Measurements from ENCODE around the gene HOXC12. TPM values are rescaled to one million over a fixed set of nuclear protein-coding genes. Genes with fewer than 3 reads are reported as not detected.

HOXC12 gene
- total RNA-seq, 1 experiment from 2014 or later, result 5.1 TPM

- Histone ChIP-seq H3K4me1 (ENCODE audit: control insufficient read depth, insufficient read depth, low read length) (peaks cover 17% of the 10 kb centered on the region), H3K27ac (ENCODE audit: low read length) (peak overlapping the region; percentile 99), H3K4me3 (ENCODE audit: low read depth in 2 of 2, low read length in 2 of 2) (peak overlapping the region; percentile 66 to 67), H3K27me3 (ENCODE audit: control insufficient read depth, insufficient read depth, low read length) (no peaks in the 10 kb centered on the region), H3K36me3 (ENCODE audit: control insufficient read depth, insufficient read depth, low read length) (no peaks in the 10 kb centered on the region), H3K9me3 (ENCODE audit: control insufficient read depth, insufficient read depth, low read depth, low read length) (no peaks in the 10 kb centered on the region)
- intact Hi-C loops (cut with micrococcal nuclease; ENCODE audit: unreplicated experiment) (no loop called here), in situ Hi-C loops (cut with HindIII; ENCODE audit: low pct_unique_long_range_greater_than_20kb, low sequenced_read_pairs) (no loop called here)
- no peak for DNase-seq (ENCODE audit: low read depth, low spot score)
- BruUV-seq (replicated peaks), result no TSS peak
- CTCF ChIA-PET, result interaction anchor here (0.6 to 1.2 kb wide), 6 partner anchors 12 to 232 kb away, joined by 3 to 14 read pairs (median 8); partner anchors contain the start of gene HOXC9
- POLR2A ChIA-PET, result interaction anchor here (1.0 to 1.6 kb wide), 2 partner anchors 10 to 14 kb away, joined by 5 to 16 read pairs; partner anchors contain the start of gene HOXC9
- no peak for TF ChIP-seq CTCF (IDR thresholded peaks at IDR 0.05)
- no peak for TF ChIP-seq REST (IDR thresholded peaks at IDR 0.05; ENCODE audit: insufficient read depth in 1 of 2, low read depth in 2 of 2, low read length in 1 of 2)
- TF ChIP-seq TCF7L2 (IDR thresholded peaks at IDR 0.05; ENCODE audit: low read depth, low read length), result no peak
- TF ChIP-seq POLR2AphosphoS5 (IDR thresholded peaks at IDR 0.05; ENCODE audit: low read depth, low read length), result no peak
- TF ChIP-seq SIN3A (IDR thresholded peaks at IDR 0.05; ENCODE audit: borderline replicate concordance, insufficient read depth, low read depth, low read length), result no peak
- ATAC-seq, result no peak
These were observed 30.9 kb downstream of the HOXC12 start for GRCh38 chr12:53985692-53985993.

GRCh38 chr12:53985994-53986685, 31.4 kb downstream of the HOXC12 start:
- intact Hi-C loops (cut with micrococcal nuclease; ENCODE audit: unreplicated experiment), result no loop called here
- ChIA-PET POLR2A (interaction anchor here (0.6 to 1.6 kb wide), 5 partner anchors 13 to 206 kb away, joined by 3 to 7 read pairs (median 5); partner anchors contain the start of gene HOXC9), CTCF (interaction anchor here (0.8 kb wide), 1 partner anchor 232 kb away, joined by 3 read pairs; no protein-coding TSS in a partner anchor)
- H3K27ac ChIP-seq (ENCODE audit: low read length), result peak overlapping the region; percentile 99
- H3K27me3 ChIP-seq (ENCODE audit: control insufficient read depth, insufficient read depth, low read length), result no peaks in the 10 kb centered on the region
- no peak; the same call in 1 of the 2 replicates for TF ChIP-seq SIN3A (IDR thresholded peaks at IDR 0.05; ENCODE audit: borderline replicate concordance, insufficient read depth, low read depth, low read length)
- TF ChIP-seq REST (IDR thresholded peaks at IDR 0.05; ENCODE audit: insufficient read depth in 1 of 2, low read depth in 2 of 2, low read length in 1 of 2), result no peak; a peak in 1 of 4 replicates
- TF ChIP-seq CTCF (IDR thresholded peaks at IDR 0.05), result no peak
- TF ChIP-seq POLR2AphosphoS5 (IDR thresholded peaks at IDR 0.05; ENCODE audit: low read depth, low read length), result no peak; the same call in none of the 2 replicates
- TF ChIP-seq TCF7L2 (IDR thresholded peaks at IDR 0.05; ENCODE audit: low read depth, low read length), result no peak
- H3K4me3 ChIP-seq (ENCODE audit: low read depth in 2 of 2, low read length in 2 of 2), result peak overlapping the region; percentile 66 to 67
- peaks cover 12% of the 10 kb centered on the region for H3K4me1 ChIP-seq (ENCODE audit: control insufficient read depth, insufficient read depth, low read length)
- in situ Hi-C loops (cut with HindIII; ENCODE audit: low pct_unique_long_range_greater_than_20kb, low sequenced_read_pairs), result no loop called here
- no peaks in the 10 kb centered on the region for H3K36me3 ChIP-seq (ENCODE audit: control insufficient read depth, insufficient read depth, low read length)
- no peak for DNase-seq (ENCODE audit: low read depth, low spot score)
- no peak; the same call in 1 of the 2 replicates for ATAC-seq
- no TSS peak for BruUV-seq (replicated peaks)
- H3K9me3 ChIP-seq (ENCODE audit: control insufficient read depth, insufficient read depth, low read depth, low read length), result no peaks in the 10 kb centered on the region

Data from Panc1 (cell line).